ENCODE results near the gene RNF114.
A peak's percentile ranks its signal among the peaks of the same experiment; 100 is the strongest.
"Not testable (repeated sequence)": the region's sequence is repeated elsewhere in the genome, so short reads cannot be mapped to it uniquely, and the experiment has no call there.

RNF114 gene, protein sequence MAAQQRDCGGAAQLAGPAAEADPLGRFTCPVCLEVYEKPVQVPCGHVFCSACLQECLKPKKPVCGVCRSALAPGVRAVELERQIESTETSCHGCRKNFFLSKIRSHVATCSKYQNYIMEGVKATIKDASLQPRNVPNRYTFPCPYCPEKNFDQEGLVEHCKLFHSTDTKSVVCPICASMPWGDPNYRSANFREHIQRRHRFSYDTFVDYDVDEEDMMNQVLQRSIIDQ

DNA sequence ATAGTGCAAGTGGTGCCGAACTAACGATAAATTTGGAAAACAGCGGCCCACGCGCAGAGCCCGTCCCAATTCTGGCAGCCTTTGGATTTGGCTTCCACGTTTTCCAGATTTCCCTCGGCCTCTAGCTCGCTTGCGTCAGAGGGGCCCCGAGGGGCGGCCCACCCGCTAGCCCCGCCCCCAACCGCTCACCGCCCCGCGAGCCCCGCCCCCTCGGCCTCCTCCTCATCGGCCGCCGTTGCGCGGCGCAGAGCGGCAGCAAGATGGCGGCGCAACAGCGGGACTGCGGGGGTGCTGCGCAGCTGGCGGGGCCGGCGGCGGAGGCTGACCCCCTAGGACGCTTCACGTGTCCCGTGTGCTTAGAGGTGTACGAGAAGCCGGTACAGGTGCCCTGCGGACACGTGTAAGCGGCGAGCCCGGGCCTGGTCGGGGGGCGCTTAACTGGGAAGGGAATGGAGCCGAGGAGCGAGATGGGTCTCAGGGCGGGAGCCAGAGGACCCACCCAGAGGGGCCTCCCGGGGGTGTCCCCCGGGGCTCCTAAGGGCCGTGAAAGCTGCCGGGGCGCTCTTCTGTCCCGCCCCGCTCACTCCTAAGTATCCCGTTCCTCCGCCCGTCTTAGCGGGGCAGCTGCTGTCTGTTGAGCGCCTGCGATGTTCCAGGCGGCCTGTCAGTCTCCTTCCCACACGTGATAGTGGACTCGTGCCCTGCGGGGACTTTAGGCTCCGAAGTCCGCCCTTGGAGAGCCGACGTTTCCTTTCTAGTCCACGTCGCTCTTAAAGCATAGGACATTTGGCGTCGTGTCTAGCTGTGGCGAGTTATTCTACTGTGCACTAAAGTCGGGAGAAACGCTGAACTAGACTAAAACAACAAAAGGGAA lies at the start of gene RNF114:
Gene RNF114 (plus strand): TSS at position 245 of the 874 bp plus-strand sequence. CDS start 16 bp downstream, at position 261.
- DNase-seq, result peak; percentile 92 to 95

DNA sequence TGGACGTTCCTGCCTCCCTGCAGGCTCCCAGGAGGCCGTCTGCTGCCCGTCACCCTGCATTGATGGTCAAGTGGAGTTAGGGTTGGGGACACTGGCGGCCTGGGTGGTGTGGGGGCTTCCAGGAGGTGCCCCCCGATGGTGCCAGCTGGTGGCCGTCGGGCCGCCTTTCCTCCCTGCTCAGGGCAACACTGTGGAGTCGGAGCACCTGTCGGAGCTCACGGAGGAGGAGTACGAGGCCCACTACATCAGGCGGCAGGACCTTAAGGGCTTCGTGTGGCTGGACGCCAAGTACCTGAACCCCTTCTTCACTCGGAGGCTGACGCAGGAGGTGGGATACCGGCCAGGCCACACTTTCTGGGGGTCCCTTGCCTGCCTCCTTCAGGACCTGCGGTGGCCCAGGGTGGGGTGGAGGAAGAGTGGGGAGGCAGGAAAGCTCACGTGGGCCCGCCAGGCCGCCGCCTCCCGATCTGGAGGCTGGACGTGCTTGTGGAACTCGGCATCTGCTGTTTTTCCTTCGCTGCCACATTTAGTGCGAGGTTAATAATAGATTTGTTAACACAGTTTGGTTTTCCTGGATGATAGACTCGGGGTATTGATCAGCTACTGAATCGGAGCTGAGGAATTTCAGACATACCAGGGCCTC lies 49.5 kb upstream of the RNF114 start:
- DNase-seq, result no peak

DNA sequence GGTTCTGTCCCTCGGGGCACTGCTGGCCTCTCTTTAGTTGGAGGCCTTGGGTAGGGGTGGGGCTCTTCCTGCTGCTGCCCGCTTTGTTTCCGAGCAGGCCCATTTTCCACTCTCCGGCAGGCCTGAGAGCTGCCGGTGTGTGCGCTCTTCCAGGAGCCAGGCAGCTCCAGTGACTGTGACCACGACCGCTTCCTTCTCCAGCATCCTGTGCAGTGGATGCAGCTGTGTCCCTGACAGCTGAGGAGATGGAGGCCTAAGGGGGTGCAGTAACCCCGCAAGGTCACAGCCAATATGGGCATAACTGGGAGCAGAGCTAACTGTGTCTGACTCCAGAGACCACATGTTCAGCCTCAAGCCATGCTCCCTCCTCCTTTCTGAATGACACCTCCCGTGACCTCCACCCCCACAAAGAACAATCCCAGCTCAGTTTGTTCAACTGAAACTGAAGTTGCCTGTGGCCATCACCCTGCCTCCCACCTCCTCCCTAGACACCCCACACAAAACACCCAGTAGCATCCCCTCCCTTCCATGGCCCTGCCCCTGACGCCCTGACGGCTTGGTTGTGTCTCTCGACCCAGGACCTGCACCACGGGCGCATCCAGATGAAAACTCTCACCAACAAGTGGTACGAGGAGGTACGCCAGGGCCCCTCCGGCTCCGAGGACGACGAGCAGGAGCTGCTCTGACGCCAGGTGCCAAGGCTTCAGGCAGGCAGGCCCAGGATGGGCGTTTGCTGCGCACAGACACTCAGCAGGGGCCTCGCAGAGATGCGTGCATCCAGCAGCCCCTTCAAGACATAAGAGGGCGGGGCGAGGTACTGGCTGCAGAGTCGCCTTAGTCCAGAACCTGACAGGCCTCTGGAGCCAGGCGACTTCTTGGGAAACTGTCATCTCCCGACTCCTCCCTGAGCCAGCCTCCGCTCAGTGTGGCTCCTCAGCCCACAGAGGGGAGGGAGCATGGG lies 48.7 kb upstream of the RNF114 start:
- no peak for DNase-seq

DNA sequence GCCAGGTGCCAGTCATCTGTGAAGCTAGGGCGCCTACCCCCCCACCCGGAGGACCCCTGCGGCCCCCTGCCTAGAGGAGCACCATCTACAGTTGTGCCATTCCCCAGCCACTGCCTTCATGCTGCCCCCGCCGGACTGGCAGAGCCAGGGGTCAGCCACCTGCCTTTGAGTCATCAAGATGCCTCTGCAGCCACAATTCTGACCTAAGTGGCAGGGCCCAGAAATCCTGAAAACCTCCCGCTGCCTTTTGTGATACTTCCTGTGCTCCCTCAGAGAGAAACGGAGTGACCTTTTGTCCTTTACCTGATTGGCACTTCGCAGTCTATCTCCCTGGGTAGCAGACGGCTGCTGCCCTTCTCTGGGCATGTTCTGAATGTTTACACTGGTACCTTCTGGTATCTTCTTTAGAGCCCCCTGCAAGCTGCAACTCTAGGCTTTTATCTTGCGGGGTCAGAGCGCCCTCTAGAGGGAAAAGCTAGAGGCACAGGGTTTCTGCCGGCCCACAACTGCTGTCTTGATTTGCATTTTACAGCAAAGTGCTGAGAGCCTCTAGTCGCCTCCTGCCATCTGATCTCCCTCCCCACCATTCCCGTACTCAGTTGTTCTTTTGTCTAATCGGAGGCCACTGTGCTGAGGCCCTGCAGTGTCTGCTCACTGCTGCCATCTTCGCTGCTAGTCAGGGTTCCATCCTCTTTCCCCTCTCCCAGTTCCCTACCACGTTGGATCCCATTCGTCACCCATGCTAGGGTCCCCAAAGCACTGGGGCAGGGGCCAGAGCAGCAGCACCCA lies 47.8 kb upstream of the RNF114 start:
- DNase-seq, result peak; percentile 74 to 77

DNA sequence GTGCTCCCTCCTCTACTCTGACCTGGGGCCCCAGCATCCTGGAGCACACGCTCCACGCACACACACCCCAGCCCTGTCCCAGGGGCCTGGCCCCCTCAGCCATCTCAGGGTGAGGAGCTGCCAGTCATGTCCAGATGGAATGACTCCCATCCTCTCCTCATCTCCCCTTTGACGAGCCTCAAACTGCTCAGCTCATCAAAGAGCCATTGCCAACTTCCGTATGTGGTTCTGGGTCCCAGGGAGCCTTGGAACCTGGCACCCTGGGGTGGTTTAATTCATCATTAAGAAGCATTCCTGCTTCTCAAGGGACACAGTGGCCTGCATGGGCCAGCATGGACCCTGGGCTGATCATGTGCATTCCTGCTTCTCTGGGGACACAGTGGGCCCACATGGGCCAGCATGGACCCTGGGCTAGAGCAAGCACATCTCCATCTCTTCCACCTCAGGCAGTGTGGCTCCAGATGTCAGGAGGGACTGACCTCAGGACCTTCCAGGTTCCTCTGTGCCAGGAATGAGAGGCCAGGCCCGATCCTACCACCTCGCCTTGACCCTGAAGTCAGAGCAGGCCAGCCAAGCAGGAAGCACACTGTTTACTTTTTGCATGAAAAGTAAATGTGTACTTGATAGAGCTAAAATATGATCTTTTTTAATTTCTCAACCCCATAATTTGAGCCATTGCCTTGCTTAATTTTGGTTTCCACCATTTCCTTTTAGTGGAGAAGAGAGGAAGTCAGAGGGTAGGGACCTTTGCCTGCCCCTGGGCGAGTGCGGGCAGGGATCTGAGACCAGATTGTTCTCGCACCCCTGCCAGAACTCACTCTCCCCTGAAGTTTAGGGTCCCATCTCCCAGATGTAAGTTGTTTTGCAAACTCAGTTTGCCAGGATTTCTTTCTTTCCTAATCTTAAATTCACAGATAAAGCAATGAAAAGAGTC lies 46.9 kb upstream of the RNF114 start:
- DNase-seq, result no peak

DNA sequence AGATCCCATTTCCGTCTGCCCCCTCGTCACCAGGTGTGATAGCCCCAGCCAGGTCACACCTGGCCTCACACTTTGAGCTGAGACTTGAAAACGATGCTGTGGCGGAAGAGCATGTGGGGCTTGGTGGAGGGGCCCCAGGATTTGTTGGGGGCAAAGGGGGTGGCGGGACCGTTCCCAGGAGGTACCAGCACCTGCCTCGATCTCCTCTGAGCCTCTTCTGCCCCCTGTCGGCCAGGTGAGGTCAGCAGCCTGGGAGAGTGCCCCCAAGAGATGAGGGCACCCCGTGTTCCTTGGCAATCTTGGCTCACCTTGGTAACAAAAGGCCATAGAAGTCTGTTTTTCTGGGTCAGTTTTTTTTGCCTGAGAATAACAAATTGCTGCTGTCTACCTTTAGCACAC lies 46.3 kb upstream of the RNF114 start:
- no peak for DNase-seq

DNA sequence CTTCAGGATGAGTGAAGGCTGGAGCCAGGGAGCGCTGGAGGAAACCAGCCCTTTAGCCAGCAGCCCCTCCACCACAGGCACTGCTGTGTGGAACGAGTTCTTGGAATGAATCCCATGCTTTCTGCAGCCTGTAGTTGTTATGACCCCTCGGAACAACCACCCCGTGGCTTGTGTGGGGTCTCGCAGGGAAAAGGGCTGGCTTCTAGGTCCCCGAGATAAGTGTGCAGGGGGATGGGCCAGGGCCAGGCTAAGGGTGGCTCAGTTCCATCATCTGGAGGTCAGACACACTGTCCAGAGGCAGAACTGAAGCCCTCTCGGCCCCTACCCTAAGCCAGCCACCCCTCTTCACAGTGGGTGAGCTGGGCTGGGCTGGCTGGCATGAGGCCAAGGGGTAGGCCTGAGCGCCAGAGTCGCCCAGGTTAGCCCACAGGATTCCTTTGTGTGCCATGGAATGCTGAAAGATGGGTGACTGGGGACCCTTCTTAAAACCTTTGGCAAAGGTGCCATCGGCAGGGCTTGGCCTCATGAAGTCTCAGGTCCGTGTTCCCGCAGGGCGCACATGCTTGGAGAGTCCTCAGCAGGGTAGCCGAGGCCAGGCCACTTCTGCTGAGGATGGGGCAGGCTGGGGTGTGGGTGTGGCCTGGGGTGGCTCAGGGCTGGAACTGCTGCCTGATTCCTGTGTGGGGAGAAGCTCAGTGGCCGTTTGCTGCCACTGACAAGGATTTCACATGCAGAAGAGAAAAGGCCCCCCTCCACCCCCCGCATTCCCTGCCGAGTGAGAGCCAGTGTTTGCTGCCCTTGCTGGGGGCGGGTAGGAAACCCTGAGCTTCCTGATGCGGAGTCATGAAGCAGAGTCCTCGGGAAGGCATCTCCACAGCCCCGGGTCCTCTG lies 45.5 kb upstream of the RNF114 start:
- DNase-seq, result no peak

DNA sequence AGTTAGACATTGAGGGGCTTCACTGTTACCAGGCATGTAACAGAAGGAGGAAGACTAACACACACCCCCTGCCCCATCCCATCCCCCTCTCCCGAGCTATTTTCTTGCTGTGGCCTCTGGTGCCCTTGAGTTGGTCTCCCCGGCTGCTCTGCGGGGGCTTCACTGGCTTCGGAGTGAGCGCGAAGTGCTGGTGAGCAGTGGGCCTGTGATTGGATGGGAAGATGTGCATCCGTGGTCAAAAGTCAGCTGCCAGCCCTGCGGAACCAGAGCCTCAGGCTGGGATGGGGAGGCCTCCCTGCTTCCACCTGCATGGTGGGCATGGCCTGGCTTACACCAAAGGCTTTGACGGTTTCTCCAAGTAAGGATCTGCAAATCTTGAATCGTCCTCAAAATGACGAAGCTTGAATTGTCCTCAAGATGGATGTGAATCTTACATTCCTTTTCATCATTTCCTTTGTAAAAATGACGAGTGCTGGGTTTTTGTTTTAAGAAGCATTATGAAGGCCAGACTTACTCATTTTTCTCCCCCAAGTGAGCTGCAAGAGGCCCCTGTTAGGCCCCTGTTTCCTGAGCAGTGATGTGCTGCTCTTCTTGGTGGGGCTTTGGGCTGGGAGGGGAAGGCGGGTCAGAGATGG lies 44.6 kb upstream of the RNF114 start:
- no peak for DNase-seq

DNA sequence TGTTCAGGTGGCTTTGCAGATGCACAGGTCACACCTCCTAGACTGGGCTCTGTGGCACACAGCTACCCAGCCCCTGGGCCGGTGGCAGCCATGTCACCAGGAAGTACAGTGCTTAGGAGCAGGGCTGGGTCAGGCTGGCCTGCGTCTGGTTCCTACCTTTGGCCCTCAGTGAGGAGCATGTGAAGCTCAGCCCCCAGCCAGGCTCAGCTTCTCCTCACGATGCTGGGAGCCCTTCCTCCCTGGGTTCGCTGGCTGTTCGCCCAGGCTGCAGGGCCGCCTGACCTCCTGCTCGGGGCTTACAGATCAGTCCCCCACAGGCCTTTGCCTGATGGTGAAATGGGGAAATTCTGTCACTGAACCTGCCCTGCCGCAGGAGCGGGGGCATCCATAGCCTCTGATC lies 43.9 kb upstream of the RNF114 start:
- no peak for DNase-seq

DNA sequence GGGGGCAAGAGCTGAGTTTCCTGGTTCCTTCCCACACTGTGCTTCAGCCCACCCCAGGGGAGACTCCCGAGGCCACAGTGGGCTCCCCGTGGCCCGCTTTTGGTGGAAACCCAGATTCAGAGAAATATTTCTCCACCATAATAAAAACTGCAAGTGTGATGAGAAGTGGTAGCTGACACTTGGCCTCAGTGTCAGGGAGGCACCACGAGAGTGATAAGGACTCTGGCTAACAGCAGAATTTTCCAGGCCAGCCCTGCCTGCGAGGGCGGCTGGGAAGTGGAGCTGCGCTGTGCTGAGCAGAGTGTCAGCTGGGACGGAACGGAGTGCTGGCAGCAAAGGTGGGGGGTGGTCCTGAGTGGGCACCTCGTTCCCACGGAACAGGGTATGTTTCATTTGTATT lies 43.4 kb upstream of the RNF114 start:
- peak in 1 of 2 experiments; percentile 24 for DNase-seq

DNA sequence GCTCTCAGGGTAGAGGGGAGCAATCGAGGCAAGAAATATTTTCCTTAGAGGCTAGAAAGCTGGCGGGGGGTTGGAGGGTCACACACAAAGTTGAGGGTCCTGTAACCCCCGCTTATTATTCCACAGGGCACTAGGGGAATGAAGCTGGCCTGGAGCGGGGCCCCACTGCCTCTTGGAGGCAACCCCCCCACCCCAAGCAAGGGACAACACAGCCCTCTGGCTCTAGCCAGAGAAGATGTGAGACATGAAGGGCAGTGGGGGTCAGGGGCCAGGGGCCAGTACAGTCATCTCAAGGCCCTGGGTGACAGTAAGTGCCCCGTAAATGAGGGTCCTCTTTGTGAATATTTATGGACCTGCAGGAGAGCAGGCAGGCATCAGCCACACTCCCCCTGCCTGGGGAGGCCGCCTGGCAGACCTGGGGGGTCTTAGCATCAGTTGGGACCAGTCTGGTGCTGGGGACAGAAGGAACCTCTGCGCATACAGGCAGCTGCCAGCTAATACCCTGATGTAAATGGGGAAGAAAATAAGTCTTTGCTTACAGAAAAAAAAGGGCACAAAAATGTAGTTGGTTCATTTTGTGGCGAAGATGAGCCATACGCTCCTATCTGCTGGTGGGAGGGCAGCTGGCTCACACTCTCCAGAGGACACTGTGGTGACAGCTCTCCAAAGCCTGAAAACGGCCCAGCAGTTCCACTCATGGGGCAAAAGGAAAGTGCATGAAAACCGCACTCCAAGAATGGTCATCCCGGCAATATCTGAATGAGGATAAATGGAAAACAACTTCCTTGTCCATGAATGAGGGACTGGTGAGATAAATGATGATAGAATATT lies 42.7 kb upstream of the RNF114 start:
- DNase-seq, result peak; percentile 69 to 73

DNA sequence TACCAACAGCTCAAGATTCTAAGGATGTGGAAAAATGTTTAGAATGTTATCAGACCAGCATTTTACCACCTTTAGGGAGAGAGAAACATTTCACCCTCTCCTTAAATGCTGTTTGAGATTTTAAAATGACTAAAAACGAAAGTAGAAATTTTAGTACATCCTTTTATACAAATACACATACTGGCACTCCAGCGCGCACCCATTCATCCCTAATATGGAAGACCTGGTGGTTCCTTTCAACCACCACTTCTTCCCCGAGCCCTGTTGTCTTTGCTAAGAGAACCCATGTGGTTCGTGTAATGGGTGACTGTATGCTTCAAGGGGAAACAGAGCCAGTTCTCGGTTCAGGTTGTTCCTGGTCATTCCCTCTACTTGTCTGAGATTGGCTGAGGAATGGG lies 42.1 kb upstream of the RNF114 start:
- peak; percentile 52 to 56 for DNase-seq

DNA sequence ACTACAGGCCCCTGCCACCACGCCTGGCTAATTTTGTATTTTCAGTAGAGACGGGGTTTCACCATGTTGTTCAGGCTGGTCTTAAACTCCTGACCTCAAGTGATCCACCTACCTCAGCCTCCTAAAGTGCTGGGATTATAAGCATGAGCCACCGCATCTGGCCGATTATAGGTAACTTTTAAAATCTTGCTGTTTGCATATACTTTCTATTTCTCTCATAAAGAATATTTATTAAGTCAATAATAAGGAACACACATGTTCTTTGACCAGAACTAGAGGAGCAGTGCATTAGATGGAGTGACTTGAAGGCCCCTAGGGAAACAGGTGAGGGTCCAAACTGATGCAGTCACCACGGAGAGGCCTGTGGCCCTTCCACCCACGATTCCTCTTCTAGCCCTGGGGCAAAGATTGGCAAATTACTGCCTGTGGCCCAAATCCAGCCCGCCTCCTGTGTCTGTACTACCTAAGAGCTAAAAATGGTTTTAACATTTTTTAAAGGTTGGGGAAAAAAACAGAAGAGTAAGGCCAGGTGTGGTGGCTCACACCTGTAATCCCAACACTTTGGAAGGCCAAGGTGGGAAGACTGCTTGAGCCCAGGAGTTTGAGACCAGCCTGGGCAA lies 40.6 kb upstream of the RNF114 start:
- DNase-seq, result not testable (repeated sequence)

DNA sequence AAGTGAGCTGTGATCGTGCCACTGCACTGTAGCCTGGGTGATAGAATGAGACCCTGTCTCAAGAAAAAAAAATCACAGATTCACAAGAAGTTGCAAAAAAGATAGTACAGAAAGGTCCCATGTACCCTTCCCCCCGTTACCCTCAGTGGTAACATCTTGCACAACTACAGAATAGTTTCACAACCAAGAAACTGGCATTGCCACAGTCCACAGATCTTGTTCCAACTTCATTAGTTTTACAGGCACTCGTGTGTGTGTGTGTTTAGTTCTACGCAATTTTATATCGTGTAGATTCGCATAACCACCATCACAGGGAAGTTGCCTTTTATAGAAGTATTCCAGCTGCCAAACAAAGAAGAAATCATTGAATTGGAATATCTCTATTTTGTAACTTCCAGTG lies 40.0 kb upstream of the RNF114 start:
- no peak for DNase-seq

DNA sequence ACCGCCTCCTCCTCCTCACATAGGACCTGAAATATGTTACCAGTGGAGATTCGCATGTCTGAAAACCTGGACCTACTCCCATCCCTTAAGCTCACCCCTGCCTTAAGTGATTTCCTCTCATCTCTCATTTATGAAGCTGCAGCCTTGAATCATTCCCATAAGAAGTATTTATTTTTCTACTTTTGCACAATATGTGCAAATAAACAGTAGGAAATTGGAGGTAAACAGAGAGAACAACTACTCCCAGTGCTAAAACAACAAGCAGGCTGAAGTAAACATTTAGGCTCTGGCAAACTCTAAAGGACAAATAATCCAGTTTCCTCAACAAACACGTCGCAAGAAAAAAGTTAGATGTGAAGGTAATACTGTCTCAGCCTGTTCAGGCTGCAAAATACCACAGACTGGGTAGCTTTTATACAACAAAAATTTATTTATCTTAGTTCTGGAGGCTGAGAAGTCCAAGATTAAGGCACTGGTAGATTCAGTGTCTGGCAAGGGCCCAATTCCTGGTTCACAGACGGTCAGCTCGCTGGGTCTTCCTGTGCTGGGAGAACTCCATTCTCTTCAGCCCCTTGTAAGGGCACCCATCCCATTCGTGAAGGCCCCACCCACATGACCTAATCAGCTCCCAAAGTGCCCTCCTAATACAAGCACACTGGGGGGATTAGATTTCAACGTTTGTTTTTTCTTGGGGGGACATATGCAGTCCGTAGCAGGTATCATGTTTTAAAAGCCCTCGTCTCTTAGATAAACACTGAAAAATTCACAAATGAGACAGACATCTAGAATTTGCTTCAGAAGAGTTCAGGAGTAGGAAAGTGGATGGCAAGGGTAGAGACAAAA lies 36.4 kb upstream of the RNF114 start:
- no peak for DNase-seq

DNA sequence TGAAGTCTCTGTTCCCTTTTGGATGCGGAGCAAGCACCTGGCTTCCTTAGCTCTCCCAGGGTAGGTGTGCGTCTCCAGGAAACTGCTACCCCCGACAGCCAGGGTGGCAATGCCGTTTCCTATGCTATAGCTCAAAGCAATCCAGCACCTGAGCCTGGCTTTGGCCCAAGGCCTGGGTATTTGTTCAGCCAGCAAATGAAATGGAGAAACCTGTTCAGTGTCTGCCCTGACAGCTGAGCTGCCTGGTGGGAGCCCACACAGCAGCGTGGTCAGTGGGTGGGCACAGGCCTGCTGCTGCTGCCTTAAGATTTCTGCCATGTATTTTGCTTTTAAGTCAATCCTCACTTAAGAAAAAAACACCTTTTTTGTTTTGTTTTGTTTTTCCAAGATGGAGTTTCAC lies 34.6 kb upstream of the RNF114 start:
- DNase-seq, result no peak
